HG02623 (cell line): Measurements from ENCODE around the gene APOF.
A peak's percentile ranks its signal among the peaks of the same experiment; 100 is the strongest.
"Not testable (repeated sequence)": the region's sequence is repeated elsewhere in the genome, so short reads cannot be mapped to it uniquely, and the experiment has no call there.

Experiments
- ATAC-seq: cut with Tn5 transposase; IDR thresholded peaks from one replicate; pipeline ENCODE4 v1.9.1; 2021; ENCODE audit warnings: moderate library complexity; ENCODE audit not compliant: unreplicated experiment

APOF gene

GRCh38 chr12:56374726-56375597 lies 12.3 kb upstream of the APOF start:
- ATAC-seq = peak; percentile 32

- ATAC-seq = no peak
Observed at GRCh38 chr12:56373515-56373914, 10.9 kb upstream of the APOF start.

DNA sequence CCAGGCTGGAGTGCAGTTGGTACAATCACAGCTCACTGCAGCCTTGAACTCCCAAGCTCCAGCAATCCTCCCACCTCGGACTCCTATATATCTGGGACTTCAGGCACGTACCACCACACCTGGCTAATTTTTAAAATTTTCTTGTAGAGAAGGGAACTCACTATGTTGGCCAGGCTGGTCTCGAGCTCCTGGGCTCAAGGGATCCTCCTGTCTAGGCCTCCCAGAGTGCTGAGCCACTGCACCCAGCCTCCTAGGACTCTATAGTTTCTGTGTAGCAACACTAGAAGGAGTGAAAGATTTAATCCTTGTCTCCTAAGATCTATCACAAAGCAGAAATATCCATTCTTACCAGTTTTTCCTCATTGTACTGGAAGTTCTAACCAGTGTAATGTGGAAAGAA lies 4.3 kb upstream of the APOF start:
- ATAC-seq = no peak

- no peak for ATAC-seq
Observed at GRCh38 chr12:56361487-56362129, 1.0 kb downstream of the APOF start.

- ATAC-seq = peak; percentile 94
Observed at GRCh38 chr12:56359851-56360767, 2.5 kb downstream of the APOF start, which contains the start of gene STAT2. Gene STAT2 (minus strand): TSS chr12:56360107. CDS start chr12:56356571, 3,536 bp downstream.

GRCh38 chr12:56358836-56359532 lies 3.7 kb downstream of the APOF start:
- ATAC-seq = no peak

GRCh38 chr12:56351325-56351724 lies 11.3 kb downstream of the APOF start:
- ATAC-seq = no peak

GRCh38 chr12:56350662-56351061 lies 12.0 kb downstream of the APOF start:
- ATAC-seq = no peak

DNA sequence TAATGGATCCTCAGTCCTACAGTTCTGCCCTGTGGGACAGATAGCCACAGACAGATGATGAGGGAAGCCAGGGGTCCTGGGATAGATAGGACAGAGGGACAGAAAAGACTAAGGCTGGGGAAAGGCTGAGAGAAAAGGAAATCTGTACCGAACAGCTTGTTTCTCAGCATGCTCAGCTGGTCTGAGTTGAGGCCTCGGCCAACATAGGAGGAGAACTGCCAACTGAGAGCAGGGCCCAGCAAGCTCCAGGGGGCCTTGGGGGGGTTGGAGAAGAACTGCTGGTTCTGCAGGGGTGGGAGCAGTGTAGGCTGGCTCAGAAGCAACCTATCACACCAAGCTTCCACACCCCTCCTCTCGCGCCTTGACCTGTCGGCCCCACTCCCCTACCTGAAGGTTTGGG lies 13.9 kb downstream of the APOF start:
- ATAC-seq = no peak

DNA sequence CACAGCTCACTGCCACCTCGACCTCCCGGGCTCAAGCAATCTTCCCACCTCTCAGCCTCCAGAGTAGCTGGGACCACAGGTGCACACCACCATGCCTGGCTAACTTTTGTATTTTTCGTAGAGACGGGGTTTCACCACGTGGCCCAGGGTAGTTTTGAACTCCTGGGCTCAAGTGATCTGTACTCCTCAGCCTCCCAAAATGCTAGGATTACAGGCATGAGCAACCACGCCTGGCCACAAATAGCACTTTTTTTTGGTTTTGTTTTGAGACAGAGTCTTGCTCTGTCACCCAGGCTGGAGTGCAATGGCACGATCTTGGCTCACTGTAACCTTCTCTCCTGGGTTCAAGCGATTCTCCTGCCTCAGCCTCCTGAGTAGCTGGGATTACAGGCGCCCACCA lies 15.4 kb downstream of the APOF start:
- ATAC-seq = not testable (repeated sequence)

DNA sequence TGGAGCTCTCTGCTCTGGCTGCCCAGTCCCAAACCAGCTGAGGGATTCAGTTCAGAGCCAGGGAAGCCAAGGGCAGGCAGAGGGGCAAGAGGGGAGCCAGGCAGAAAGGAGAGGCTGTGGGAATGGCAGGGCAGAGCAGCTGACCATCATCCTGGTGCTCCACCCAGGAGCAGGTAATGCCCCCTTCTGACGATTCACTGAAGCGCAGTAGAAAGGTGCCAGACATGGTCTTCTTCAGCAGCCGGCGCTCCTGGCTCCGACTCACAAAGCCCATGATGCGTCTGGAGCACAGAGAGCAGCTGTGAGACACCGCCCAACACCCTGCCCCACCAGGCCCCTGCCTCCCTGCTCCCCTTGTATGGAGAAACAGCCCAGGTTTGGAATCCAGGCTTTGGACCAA lies 16.0 kb downstream of the APOF start:
- ATAC-seq = no peak

- not testable (repeated sequence) for ATAC-seq
Observed at GRCh38 chr12:56342290-56342689, 20.4 kb downstream of the APOF start.

GRCh38 chr12:56341616-56342015 lies 21.0 kb downstream of the APOF start:
- no peak for ATAC-seq

GRCh38 chr12:56339158-56339422 lies 23.6 kb downstream of the APOF start:
- no peak for ATAC-seq

DNA sequence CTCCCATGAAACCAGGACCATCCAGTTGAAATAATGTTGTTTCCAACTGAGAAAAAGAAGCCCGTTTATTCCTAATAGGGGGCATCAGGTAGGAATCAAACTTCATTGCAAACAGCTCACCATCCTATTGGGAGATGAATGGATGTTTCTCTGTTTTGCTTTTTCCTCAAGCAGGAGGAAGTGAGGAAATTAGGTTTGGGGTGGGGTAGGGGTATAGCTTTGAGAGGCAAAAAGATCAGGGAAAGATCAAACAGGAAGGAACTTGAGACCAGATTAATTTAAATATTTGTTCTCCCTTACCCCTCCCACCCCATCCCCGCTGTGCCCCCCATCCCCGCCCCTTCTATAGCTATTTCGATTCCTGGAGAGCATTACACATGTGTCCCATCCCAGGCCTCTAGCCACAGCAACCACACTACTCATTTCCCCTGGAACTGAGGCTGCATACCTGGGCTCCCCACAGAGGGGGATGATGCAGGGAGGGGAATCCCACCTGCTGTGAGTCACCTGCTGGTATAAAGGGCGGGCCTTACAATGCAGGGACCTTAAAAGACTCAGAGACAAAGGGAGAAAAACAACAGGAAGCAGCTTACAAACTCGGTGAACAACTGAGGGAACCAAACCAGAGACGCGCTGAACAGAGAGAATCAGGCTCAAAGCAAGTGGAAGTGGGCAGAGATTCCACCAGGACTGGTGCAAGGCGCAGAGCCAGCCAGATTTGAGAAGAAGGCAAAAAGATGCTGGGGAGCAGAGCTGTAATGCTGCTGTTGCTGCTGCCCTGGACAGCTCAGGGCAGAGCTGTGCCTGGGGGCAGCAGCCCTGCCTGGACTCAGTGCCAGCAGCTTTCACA lies 24.1 kb downstream of the APOF start, which contains the start of gene IL23A:
Gene IL23A (plus strand): TSS at position 577 of the 850 bp plus-strand sequence. CDS start 161 bp downstream, at position 738.
- no peak for ATAC-seq

DNA sequence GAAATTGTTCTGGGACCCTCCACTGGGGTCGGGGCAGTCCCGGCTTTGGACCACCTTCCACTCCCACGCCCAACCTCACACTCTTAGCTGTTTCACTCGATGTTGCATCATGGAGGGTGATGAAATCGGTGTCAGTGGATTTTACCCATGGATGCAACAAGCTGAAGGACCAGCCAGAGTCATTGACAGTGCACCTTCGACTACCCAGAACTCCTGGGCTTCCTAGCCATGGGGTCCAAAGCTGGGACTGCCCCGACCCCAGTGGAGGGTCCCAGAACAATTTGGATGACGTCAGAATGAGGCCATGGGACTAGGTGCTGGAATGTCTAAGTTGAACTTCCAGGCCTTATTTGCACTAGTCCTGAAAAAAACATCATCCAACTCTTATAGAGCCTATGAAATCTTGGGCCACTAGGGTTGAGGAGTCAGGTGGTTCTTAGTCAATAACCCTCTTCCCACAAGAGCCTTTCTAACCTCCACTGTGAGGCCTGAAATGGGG lies 24.9 kb downstream of the APOF start:
- ATAC-seq = no peak

- ATAC-seq = no peak
Observed at GRCh38 chr12:56336361-56337167, 26.1 kb downstream of the APOF start.

GRCh38 chr12:56335527-56335926 lies 27.1 kb downstream of the APOF start:
- not testable (repeated sequence) for ATAC-seq

DNA sequence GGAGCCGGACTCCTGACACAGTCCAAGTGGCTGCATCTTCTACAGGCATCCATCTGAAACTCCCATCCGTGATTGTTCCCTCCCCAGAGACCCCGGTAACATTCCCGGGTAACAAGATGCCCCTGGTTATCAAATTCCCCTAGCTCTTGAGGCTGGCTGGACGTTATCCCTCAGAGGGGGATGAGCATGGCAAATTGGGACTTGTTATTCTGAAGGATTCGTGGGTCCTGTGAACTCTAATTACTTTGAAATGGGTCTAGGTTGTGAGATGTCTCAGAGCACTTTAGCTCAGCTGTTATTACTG lies 28.2 kb downstream of the APOF start:
- no peak for ATAC-seq
